BJ (cell line): ENCODE results near the gene OR7G3. TPM values are rescaled to one million over a fixed set of nuclear protein-coding genes. Genes with fewer than 3 reads are reported as not detected.

Experiments used
- CTCF ChIA-PET: fragments of 350-600 bp; formaldehyde crosslinking; extraction: SDS; loops from one replicate; lab custom pipeline; 2021; ENCODE audit warnings: antibody characterized with exemption, inconsistent platforms; lab: Yijun Ruan, JAX
- POLR2A ChIA-PET: fragments of 300-600 bp; sonication (Branson Sonifier 250); formaldehyde crosslinking; extraction: SDS; loops from one replicate; lab custom pipeline; 2021; ENCODE audit warnings: antibody characterized with exemption; lab: Charles Lee
- DNase-seq: peaks from one replicate; pipeline ENCODE4 v3.0.0-alpha.2; 2011; ENCODE audit warnings: low read depth
- H3K27me3 ChIP-seq: 2 replicates; pipeline ENCODE4 v1.6.0; 2011; ENCODE audit warnings: low read length; ENCODE audit not compliant: control insufficient read depth, insufficient read depth
- H3K36me3 ChIP-seq: 2 replicates; pipeline ENCODE4 v1.5.1; 2011; ENCODE audit warnings: low read length; ENCODE audit not compliant: control insufficient read depth, insufficient read depth
- H3K4me3 ChIP-seq: 2 replicates; pipeline ENCODE4 v1.5.1; 2011; ENCODE audit warnings: low read depth, mild to moderate bottlenecking, control low read depth, low read length
- CTCF ChIP-seq: IDR thresholded peaks from 2 replicates; pipeline ENCODE4 v1.5.1; 2011; ENCODE audit warnings: low read depth, mild to moderate bottlenecking, control low read depth, inconsistent platforms, low read length, moderate library complexity; ENCODE audit not compliant: insufficient read depth
- polyA plus RNA-seq: library from polyadenylated mRNA; depleted of rRNA; stranded (reverse); fragments of >200 nt; gene quantifications from 2 replicates; pipeline ENCODE4 v1.2.3, GENCODE V29; 2011

The OR7G3 gene
- polyA plus RNA-seq, 1 experiment = not detected

- CTCF ChIA-PET = interaction anchor here (0.7 kb wide), 1 partner anchor 30 kb away, joined by 3 read pairs; the partner anchor contains the start of gene OR1M1
These were observed 10.2 kb downstream of the OR7G3 start for GRCh38 chr19:9116547-9116946.

GRCh38 chr19:9115307-9115813 lies 11.4 kb downstream of the OR7G3 start, which contains the start of gene OR7G1:
Gene OR7G1 (minus strand): TSS chr19:9115763. CDS start chr19:9115763, 0 bp downstream.
- ChIA-PET POLR2A (no interaction called here), CTCF (no interaction called here)
- H3K36me3 ChIP-seq = no peaks in the 10 kb centered on the region
- no peak within 1 kb of the TSS for H3K4me3 ChIP-seq
- no peak for DNase-seq
- no peak for TF ChIP-seq CTCF
- H3K27me3 ChIP-seq = no peaks in the 10 kb centered on the region

More at GRCh38 chr19:9116547-9116946, 10.2 kb downstream of the OR7G3 start:
- POLR2A ChIA-PET = no interaction called here
- no peak overlapping the region for H3K4me3 ChIP-seq
- TF ChIP-seq CTCF = no peak
- DNase-seq = no peak
- H3K27me3 ChIP-seq = no peaks in the 10 kb centered on the region
- no peaks in the 10 kb centered on the region for H3K36me3 ChIP-seq

- no peaks in the 10 kb centered on the region for H3K36me3 ChIP-seq
- ChIA-PET POLR2A (no interaction called here), CTCF (no interaction called here)
- TF ChIP-seq CTCF = no peak
- H3K27me3 ChIP-seq = no peaks in the 10 kb centered on the region
- no peak for DNase-seq
- no peak overlapping the region for H3K4me3 ChIP-seq
These were observed 16.8 kb downstream of the OR7G3 start for GRCh38 chr19:9109959-9110358.

- Histone ChIP-seq H3K36me3 (no peaks in the 10 kb centered on the region), H3K27me3 (no peaks in the 10 kb centered on the region), H3K4me3 (no peak within 1 kb of the TSS)
- TF ChIP-seq CTCF = no peak
- no peak for DNase-seq
- CTCF ChIA-PET = no interaction called here
- POLR2A ChIA-PET = no interaction called here
These were observed 19.4 kb downstream of the OR7G3 start, which contains the start of gene OR7G2 for GRCh38 chr19:9107375-9107774. Gene OR7G2 (minus strand): TSS chr19:9107475. CDS start chr19:9103243, 4,232 bp downstream.

- TF ChIP-seq CTCF = no peak
- CTCF ChIA-PET = interaction anchor here (0.6 kb wide), 1 partner anchor 30 kb away, joined by 3 read pairs; no protein-coding TSS in a partner anchor
- H3K27me3 ChIP-seq = no peaks in the 10 kb centered on the region
- no peak within 1 kb of the TSS for H3K4me3 ChIP-seq
- DNase-seq = no peak
- no peaks in the 10 kb centered on the region for H3K36me3 ChIP-seq
- POLR2A ChIA-PET = no interaction called here
These were observed 40.0 kb downstream of the OR7G3 start, which contains the start of gene OR1M1 for GRCh38 chr19:9086761-9087160. Gene OR1M1 (plus strand): TSS chr19:9087061. CDS start chr19:9093245, 6,184 bp downstream.
